Stimulated activated CD4-positive, alpha-beta T cell treated with anti-CD3 and anti-CD28 coated beads, Interleukin-2, amount 100 ng/mL, for 24 hours (primary cell): Measurements from ENCODE around the gene CLSTN2.
"Not testable (repeated sequence)": the region's sequence is repeated elsewhere in the genome, so short reads cannot be mapped to it uniquely, and the experiment has no call there.

Experiments used
- DNase-seq, 2 donors: peaks; one replicate each; pipeline ENCODE4 v3.0.0-alpha.2; 2020

CLSTN2 gene

DNA sequence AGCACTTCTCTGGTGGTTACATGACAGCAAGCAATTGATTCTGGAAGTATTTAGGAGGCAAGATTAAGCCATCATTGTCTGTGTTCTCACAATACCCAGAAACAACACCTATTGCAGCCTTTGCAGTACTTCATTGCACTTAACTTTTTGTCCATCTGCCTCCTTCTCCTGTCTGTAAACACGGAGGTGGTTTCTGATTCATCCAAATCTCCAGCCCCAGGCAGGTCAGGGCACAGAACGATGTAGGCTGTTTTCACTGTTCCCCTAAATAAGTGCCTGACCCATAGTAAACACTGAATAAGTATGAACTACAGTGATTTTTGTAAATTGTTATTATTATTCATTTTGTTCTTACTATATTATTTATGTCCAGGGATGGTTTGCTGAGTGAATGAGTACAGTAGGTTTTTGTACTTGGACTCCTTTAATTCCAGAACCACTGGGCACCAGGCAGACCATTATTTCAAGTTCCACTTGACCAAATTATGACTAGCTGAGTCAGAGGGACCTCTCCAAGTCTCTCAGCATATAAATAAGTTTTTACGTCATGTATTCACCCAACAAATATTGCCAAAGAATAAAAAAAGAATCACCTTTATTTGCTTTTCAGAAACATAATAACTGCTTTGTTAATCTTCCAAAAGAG lies 459.6 kb downstream of the CLSTN2 start:
- no peak for DNase-seq

DNA sequence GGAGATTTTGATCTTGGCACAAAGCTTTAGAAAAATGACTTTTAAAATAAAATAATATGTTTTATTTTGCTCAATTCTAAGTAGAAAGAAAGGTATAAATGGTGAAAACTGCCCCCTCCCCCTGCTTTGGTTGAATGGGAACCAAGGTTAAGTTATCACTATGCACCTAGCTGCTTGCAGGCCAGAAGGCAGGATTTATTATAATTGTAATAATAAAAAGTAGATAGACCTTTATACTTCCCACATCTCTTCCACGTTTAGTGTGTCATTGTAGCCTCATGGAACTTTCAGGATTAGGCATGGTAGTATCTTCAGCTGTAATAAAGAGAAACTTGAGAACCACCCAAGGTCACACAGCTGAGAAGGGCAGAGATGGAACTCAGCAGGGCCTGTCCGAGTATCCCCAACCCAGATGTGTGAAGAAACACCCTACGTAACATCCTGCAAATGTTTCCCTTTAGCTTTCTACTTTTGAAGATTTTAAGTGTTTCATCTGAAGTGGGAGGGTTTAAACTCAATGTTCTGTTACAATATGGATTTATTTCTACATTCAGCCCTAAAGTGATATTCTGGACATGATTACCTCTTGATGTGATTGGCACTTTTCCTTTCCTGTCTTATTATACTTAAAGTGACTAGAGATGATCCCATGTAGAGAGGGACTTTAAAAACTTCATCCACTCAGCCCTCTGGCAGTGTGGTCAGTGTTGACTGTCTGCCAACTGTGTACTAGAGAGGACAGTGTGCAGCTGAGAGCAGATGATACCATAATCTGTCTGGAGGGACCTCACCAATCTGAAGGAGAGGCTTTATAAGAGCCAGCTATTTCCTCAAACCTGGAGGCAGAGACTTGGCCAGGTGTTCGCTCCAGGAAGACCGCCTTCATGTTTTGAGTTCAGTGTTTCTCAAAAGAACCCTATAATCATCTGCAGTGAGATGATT lies 460.4 kb downstream of the CLSTN2 start:
- no peak for DNase-seq

DNA sequence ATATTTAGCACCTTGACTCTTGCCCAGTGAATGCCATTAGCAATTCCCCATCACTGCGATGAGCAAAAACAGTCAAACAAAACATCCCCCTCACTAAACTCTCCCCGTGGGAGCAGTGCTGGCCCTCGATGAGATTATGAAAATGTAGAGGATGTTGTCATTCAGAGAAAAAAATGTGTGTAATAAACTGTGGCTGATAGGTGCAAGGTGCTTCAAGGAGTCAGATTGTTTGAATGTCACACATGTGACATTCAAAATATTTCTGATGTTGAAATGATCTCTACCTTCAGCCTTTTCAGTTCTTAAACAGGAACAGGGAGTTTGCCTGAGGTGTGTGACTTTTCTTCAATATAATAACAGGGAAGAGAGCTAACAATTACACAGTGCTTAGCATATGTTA lies 461.1 kb downstream of the CLSTN2 start:
- DNase-seq: no peak

GRCh38 chr3:140397847-140398246 lies 462.9 kb downstream of the CLSTN2 start:
- DNase-seq: no peak

DNA sequence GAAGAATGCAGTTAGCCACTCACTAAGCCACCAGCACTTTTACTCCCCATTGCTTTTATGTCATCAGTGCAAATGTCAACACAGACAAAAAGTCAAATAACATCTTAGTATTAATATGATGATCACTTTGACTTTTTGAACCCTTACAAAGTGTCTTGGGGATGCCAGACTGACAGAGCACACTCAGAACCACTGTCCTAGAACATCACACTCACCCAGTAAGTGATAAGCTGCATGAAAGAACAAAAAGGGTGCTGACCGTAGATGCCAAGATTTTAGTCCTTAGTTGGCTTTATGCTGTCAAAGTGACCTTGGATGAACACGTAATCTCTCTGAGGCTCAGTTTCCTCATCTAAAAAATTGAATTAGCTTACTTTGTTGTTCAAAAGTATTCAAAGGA lies 463.4 kb downstream of the CLSTN2 start:
- DNase-seq: no peak

GRCh38 chr3:140399871-140400270 lies 464.9 kb downstream of the CLSTN2 start:
- no peak for DNase-seq

GRCh38 chr3:140403079-140403478 lies 468.1 kb downstream of the CLSTN2 start:
- DNase-seq: no peak

DNA sequence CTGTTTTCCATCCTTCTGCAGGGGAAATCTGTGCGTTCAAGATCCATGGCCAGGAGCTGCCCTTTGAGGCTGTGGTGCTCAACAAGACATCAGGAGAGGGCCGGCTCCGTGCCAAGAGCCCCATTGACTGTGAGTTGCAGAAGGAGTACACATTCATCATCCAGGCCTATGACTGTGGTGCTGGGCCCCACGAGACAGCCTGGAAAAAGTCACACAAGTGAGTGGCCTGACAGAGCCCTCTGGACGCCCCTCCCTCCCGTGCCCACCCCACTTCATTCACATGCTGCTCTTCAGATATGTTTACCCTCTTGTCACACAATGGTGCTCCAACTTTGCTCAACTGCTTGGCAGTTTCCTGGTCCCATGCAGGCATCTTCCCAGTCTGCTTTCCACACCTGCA lies 468.6 kb downstream of the CLSTN2 start:
- no peak for DNase-seq

DNA sequence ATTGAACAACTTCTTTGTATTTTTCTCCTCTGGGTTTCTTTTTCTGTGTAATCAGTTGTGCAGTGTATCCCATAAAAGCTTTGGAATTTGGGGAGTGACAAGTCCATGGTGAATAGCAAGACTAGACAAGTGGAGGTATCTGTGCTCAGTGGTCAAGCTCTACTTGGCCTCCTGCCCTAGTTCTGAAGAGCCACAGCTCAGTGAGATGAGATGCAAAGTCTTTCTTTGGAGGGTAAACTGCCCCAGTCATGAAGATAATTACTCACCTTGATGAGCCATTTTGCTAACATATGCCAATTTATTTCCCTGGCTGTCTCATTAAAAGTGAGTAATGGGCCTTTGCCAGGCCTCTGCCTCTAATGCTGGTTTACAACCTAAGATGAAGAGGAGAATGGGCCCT lies 471.7 kb downstream of the CLSTN2 start:
- DNase-seq: no peak

DNA sequence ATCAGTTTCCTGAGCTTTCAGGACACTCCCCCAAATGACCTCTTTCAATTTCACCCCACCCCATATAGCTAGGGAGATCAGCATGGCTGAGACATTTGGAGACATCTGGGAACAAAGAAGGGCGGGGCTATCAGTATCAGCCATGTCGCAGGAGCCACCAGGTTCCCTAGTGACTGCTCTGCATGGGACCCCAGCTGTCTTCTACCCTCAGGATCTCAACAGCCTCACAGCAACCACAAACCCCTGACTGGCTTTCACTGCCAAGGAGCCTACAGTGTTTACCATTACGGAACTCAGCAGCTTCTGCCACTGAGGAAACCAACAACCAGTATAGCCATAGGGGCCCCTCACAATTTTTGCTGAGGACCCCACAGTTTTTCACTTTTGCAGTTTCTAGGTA lies 473.3 kb downstream of the CLSTN2 start:
- DNase-seq: no peak

DNA sequence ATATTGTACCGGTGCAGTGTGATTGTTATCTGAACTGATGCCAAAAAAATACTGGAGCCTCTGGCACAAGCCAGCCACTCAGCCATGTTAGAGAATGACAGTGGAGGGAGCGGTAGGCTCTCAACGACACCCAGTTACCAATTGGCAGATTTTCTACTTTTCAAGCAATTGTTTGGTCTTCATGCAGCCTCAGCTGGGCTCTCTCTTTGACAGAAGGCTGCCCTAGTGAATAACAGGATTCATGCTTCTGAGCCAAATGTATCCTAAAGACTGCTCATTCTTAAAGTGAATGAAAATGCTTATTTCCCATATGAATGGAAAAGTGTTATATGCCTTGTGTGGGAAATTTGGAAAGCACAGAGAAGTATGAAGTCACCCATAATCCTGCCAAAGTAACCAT lies 481.7 kb downstream of the CLSTN2 start:
- DNase-seq: no peak

- no peak for DNase-seq
These were observed 485.8 kb downstream of the CLSTN2 start for GRCh38 chr3:140420621-140421357.

GRCh38 chr3:140421884-140422283 lies 486.9 kb downstream of the CLSTN2 start:
- DNase-seq: no peak

GRCh38 chr3:140423146-140423545 lies 488.2 kb downstream of the CLSTN2 start:
- no peak for DNase-seq

DNA sequence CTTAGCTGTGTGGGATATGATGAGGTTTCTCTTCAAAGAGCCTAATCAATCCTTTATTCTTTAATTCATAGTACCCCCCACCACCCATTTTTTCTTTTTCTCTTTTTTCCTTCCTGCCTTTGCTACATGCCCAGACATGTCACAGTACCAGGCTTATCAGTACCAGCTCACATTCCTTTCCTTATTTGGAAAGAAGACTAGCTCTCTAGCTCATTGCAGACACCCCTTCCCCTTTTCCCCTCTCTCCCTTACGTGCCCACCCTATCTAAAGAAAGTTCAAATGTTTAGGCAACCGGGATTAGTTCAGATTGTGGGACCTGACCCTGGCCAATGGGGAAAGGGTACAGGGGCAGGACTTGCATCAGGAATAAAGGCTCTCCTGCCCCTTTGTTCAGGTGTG lies 488.6 kb downstream of the CLSTN2 start:
- DNase-seq: not testable (repeated sequence)

GRCh38 chr3:140424211-140424610 lies 489.2 kb downstream of the CLSTN2 start:
- DNase-seq: no peak

- no peak for DNase-seq
These were observed 489.7 kb downstream of the CLSTN2 start for GRCh38 chr3:140424726-140425125.

- no peak for DNase-seq
These were observed 492.8 kb downstream of the CLSTN2 start for GRCh38 chr3:140427786-140428185.

- DNase-seq: no peak
These were observed 493.4 kb downstream of the CLSTN2 start for GRCh38 chr3:140428380-140428779.

DNA sequence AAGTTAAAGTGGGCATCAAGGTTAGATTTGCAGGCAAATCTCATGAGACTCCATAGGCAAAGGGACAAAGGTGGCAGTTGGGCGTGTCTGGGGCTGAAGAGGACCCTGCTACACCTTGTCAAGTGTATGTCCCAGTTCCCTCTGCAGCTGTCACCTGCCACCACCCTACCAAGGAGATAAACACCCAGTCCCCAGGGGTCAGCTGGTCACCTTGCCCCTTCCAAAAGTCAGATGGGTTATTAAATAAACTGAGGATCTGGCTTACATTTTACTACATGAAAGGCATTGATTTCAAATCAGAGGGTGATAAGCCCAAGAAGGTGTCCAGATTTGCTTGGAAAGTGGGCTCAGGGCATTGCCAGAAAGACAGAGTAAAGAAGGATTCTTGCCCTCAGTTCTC lies 494.8 kb downstream of the CLSTN2 start:
- DNase-seq: no peak

DNA sequence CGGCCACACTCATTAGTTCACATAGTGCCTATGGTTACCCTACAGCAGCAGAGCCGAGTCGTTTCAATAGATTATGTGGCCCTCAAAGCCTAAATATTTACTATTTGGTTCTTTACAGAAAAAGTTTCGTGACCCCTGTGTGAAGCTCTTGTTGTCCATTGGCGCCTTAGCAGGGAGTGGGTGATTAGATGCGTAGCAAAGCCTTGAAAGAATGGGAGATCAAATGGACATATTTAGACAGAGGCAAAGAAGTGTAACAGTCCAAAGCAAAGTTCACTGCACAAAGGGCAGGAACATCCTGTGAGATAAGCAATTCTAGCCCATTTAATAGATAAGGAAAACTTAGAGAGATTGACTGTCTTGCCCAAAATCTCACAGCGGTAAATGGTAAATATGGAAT lies 495.5 kb downstream of the CLSTN2 start:
- no peak for DNase-seq

DNA sequence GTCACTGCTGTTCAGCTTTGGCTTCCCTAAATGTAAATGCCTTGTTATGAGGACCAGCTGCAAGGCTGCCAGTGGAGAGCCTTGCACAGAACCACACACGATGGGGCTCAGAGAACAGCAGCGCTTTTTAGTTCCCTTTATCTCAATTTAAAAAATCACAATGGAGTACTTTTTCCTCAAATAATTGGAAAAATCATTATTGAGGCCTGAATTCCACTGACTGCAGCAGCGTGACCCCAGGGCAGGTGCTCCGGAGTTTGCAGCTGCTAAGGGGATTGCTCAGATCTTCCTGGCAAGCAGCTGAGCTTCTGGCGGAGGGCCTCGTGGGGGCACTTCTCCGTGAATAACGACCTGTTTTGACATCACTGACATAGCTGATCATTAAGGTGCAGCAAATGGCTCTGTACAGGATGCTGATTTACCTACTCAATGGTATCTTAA lies 497.3 kb downstream of the CLSTN2 start:
- no peak for DNase-seq

GRCh38 chr3:140433431-140433830 lies 498.4 kb downstream of the CLSTN2 start:
- no peak for DNase-seq
